OCI-M1 (cell line): ENCODE measurements around the gene TMPRSS6.

Source experiments
- DNase-seq: peaks from one replicate; lab custom pipeline; 2025; lab: John Stamatoyannopoulos, UW

Gene TMPRSS6

DNA sequence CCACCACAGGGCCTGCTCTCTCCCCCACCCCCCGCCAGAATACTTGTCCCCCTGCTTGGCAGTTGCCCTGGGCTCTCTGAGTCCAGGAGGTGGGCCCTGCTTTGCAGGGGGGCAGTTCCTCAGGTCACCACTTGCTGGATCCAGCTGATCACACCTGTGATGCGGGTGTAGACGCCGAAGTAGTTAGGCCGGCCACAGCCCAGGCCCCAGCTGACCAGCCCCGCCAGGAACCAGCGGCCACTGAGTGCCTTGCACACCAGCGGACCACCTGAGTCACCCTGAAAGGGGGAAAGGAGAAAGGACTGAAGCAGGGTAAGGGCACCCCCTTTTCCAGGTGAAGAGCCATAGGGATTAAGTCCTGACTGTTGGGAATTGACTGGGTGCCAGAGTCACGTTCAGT lies 43.6 kb downstream of the TMPRSS6 start:
- no peak for DNase-seq

DNA sequence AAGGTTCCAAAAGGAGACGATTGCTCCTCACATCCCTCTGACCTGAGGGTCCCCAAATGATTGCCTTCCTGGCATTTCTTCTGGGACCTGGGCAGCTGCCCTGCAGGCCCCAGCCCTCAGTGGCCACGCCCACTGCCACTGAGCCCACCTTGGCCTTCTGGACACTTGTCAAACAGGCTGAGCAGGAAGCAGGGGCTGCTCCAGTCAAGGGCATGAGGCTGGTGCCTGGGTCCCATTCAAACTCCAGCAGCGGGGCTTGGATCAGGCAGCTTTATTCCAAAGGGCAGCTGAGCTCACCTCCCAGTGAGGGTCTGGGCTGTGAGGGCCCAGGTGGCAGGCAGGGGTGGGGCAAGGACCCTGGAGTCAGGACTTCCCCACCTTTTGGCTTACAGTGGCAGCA lies 44.3 kb downstream of the TMPRSS6 start:
- DNase-seq, result no peak

- no peak for DNase-seq
Observed at GRCh38 chr22:37064553-37064952, 45.0 kb downstream of the TMPRSS6 start.

GRCh38 chr22:37063431-37064420 lies 45.8 kb downstream of the TMPRSS6 start:
- DNase-seq, result no peak

DNA sequence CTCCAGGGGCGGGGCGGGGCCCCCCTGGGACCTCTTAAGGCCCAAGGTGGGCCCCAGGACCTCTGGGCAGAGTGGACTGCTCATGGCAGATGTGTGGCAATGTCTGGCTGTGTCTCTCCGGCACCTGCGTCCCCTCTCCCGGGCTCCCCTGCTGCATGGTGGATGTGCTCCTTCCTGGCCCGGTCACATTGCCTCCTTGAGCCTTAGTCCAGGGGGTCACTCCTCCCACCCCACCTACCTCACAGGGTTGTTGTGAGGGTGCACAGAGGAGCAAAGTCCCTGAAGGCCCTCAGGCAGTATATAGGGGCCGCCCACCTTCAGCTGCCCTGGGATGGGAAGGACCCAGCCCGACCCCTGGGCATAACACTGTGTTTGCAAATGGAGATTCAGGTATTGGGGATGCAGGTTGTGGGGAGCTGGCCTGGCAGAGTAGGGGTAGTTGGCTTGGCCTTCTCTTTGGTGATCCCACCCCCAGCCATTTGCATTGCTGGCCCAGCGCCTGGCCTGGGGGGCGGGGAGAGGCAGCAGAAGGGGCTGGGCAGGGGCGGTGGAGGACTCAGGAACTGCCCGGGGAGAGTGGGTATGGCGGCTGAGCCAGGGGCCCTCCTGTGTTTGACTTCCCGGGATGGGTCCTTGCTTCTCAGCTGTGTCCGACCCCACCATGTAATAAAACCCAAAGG lies 46.7 kb downstream of the TMPRSS6 start:
- DNase-seq, result no peak

GRCh38 chr22:37062376-37062675 lies 47.2 kb downstream of the TMPRSS6 start:
- no peak for DNase-seq

GRCh38 chr22:37061611-37062375 lies 47.7 kb downstream of the TMPRSS6 start:
- DNase-seq, result no peak

DNA sequence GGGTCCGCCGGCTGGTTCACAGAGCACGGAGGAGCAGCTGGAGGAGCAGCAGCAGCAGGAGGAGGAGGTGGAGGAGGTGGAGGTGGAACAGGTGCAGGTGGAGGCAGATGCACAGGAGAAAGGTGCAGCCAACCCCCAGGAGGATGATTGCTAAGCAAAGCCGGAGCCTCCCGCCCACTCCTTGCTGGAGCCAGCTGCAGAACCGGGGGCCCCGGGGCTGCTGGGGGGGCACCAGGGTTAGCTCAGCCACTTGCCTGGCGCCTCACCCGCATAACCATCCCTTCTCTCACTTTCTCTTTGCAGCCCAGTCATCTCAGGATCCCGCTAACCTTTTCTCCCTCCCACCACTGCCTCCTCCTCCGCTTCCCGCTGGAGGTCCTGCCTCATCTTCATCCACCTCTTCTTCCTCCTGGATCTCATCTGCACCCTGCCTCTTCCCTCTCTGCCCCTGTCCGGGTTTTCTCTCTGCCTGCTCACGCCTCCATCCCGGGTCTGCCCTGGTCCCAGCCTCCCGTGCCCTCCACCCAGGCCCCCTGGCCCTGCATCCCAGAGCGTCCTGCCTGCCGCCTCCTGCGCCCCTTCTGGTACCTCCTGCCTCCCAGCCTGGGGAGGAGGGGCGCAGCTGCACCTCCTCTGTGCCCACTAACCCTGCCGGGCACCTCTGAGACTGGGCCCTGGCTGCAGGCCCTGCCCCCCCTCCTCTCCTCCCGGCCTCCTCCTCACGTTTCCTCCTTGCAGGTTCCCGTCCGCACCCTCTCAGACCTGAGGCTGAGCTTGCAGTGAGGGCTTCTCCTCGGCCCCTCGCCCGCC lies 48.5 kb downstream of the TMPRSS6 start:
- DNase-seq, result no peak

DNA sequence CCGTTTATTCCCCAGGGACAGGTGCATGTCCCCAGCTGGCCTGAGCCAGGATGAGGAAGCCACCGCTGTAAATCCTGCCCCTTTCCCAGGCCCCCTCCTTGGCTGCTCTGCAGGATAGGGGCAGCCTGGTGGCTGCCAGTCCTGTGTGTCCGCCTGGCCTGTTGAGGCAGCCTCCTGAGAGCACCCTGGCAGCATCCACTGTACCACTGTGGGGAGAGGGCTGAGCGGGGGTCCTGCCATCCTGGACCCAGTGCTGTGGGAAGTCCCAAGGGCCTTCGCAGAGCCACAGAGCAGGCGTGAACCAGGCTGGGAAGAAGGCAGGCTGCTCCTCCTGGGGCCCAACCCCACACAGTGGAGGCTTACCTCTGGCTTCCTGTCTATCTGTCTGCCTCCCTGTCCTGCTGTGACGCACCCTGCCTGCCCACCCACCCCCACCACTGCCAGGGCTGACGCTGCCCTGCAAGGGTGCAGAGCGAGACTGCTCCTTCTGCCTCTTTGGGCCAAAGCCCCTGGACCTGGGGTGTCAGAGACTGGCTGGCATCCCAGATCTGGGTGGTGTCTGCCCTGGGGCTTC lies 49.5 kb downstream of the TMPRSS6 start:
- no peak for DNase-seq

- DNase-seq, result no peak
Observed at GRCh38 chr22:37058917-37059701, 50.4 kb downstream of the TMPRSS6 start.

- no peak for DNase-seq
Observed at GRCh38 chr22:37057796-37058510, 51.6 kb downstream of the TMPRSS6 start.

- no peak for DNase-seq
Observed at GRCh38 chr22:37057226-37057625, 52.3 kb downstream of the TMPRSS6 start.

DNA sequence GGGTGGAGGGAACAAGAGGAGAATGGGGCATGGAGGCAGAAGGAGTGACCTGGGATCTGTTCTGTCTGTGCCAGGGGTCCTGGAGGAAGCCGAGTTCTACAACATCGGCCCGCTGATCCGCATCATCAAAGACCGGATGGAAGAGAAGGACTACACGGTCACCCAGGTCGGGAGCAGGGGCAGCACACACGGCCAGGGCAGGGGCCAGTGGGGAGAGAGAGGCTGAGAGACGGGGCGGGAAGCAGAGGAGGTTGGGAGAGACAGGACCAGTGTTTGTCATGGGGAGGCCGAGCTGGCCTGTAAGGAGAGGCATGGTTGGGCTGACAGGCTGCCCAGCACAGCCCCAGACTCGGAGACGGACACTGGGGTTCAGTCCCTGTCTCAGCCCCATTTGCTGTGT lies 53.3 kb downstream of the TMPRSS6 start:
- DNase-seq, result no peak

DNA sequence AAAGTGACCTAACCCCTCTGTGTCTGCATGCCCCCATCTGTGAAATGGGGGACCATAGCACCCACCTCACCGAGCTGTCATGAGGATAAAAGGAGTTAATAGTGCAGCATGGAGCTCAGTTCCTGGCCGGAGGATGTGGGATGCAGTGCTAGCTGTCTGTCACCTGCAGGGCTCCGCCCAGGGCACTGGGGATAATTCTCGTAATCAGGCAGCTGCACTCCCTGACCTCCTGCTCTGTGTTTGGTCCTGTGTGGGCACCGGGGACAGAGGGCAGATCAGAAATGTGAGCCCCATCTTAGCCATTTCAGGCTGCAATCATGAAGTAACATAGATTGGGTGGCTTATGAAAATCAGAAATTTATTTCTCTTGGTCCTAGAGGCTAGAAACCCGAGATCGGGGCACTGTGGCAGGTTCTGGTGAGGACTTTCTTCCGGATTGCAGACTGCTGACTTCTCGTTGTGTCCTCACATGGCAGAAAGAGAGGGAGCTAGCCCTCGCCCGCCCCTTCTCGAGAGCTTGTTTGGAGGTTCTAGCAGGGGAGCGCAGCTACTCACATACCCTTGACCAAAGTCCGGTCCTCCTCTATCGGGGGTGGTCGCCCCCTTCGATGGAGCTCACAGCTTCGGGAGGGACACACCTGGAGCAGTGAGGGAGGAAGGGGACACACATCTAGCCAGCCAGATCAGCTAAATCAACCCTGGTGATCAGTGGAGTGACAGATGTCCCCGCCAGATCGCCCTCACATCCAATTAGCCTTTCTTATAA lies 54.7 kb downstream of the TMPRSS6 start:
- DNase-seq, result no peak

- DNase-seq, result no peak
Observed at GRCh38 chr22:37054056-37054395, 55.5 kb downstream of the TMPRSS6 start.

DNA sequence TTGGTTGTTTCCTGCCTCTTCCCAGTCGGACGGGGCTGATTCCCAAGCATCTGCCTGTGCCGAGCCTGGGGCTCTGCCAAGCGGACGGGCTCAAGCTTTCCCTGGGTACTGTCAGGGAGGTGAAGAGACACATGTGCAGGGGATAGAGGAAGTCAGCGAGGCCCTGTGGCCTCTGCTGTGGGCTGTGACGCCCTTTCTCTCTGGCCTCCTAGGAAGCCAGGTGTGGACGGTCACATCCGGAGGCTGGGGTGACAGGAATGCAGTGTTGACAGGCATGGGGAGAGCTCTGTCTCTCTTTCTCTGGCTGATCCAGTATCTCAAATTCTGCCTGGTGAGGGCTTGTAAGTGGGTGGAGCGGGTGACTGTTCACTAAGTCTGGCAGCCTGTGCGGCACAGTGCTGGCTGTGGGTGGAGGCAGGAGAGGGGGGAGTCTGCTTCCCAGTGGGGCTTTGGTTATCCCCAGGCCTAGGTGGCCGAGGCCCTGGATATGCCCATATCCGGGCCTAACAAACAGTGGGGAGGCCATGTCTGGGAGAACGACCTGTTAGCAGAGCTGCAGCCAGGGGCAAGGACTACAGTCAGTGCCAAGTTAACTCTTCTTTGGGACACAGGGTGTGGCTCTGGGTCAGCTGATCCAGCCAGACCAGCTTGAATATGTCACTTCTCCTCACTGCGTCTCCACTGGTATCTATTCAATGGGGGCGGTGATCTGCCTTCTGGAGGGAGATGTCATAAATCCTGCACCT lies 56.0 kb downstream of the TMPRSS6 start:
- no peak for DNase-seq

DNA sequence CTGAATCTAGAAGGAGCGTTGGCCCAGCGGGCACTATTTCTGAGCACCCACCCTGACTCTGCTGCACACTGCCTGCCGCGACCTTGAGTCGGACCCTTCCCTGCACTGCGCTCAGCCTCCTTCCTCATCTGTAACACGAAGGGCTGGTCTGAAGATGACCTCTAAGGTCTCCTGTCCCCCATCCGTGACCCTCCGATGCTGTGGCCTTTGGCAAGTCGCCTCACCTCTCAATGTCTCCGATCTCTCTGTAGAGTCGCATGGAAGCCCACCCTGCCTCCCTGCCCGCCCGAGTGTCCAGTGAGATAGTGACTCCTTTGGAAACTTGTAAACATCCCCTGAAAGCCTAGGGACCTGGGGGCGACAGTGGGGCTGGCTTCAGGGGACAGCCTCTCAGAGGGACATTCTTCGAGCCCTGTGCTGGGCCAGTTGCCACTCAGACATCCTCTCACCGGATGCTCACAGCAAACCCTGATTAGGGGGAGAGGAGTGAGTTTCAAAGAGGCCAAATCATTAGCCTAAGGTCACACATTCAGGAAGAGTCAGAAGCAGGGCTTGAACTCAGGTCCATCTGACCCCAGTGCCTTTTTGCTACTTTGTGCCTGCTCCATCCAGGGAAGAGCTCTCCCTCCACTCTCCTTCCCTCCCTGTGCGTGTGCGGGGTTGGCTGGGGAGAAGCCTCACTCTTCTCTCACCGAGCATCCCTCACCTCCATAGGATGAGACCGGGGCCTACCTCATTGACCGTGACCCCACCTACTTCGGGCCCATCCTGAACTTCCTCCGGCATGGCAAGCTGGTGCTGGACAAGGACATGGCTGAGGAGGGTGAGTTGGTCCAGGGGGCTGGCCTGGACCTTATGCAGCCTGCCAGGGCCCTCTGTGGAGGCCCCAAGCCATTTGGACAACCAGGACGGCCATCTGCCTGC lies 56.9 kb downstream of the TMPRSS6 start:
- DNase-seq, result no peak
